ENCODE measurements around the gene HHAT.

The HHAT gene

GRCh38 chr1:210361665-210362064 is 33.0 kb downstream of the HHAT start:
- no peak for DNase-seq

- DNase-seq: no peak
These were observed 33.8 kb downstream of the HHAT start for GRCh38 chr1:210362526-210362925.

DNA sequence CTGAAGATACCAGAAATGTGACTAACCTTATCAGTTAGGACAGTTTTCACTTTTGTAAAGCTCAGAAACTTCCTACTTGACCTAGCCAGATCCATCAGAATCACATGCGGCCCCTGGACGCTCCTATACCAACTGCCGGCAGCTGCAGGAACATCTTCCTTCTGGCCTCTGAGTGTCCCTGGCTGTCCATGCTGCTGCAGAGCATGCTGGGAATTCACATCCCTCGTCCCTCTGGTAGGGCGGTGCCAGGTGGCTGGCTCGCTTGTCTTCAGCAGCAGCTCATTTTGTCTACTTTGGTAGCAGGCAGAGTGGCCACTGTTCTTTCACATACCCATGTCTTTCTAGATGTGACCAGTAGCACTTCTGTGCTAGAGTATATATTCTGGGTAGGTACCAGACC is 34.4 kb downstream of the HHAT start:
- no peak for DNase-seq

GRCh38 chr1:210364479-210364878 is 35.8 kb downstream of the HHAT start:
- DNase-seq: no peak

- no peak for DNase-seq
These were observed 38.1 kb downstream of the HHAT start for GRCh38 chr1:210366767-210367166.

- no peak for DNase-seq
These were observed 38.9 kb downstream of the HHAT start for GRCh38 chr1:210367566-210367965.

DNA sequence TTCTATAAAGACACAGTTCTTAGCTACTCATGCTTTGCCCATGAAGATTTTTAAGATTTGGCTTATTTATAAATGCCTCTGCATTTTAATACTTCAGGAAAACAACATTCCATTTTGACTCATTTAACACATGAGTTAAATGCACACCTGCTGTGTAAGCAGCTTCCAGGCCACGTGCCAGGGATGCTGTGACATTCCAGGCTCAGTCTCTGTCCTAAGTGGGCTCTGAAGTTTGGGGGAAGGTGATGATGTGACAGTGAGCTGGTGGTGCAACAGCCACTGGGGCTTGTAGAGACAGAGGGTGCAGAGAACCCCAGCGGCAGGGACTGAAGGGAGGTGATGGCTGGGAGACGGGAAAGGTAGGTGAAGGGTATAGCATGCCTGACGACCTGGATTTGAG is 40.7 kb downstream of the HHAT start:
- DNase-seq: no peak

DNA sequence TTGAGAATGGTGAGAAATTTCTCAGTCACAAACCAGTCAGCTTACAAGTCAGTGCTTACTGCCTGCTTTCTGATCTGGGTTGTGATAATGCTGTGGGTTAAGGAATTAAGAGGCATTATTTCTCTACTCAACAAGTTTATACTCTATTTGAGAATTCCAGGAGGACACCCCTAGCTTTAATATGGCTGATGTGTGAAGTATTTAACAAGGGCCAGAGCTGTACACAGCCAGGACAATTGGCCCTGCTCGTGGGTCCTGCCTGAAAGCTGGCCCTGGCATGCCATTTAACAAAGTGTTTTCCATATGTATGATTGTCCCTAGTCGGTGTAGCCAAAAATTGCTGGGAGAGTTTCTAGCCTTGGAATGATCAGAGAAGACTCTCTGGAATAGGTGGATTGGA is 43.2 kb downstream of the HHAT start:
- DNase-seq: no peak

DNA sequence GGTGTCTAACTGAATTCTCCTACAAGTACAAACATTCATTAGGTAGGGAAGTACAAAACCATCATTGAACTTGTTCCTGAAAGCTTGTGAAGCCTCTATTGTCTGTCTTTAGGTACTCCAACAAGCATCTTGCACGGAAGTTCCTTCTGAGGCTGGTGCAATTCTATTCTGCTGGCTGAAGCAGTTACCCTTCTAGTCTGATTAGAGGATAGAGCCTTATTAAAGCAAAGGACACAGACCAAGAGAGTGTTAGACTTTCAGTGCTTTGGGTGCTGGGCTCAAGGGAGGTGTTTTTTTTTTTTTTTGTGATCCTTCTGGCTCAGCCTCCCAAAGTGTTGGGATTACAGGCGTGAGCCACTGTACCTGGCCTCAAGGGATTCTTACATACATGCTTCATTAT is 43.8 kb downstream of the HHAT start:
- DNase-seq: no peak

- DNase-seq: no peak
These were observed 44.4 kb downstream of the HHAT start for GRCh38 chr1:210372931-210373627.

DNA sequence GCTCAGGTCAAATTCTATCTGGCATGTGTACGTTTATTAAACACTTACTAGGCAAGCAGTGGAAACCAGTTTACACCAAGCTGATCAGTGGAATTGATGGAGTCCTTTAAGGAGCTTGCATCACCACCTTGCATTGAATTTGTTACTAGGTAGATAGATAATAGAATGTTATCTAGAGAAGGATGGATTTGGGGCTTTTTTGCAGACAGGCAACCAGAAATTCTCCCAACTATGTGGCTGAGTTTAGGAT is 44.9 kb downstream of the HHAT start:
- DNase-seq: no peak

GRCh38 chr1:210373878-210374599 is 45.3 kb downstream of the HHAT start:
- DNase-seq: peak; percentile 14

DNA sequence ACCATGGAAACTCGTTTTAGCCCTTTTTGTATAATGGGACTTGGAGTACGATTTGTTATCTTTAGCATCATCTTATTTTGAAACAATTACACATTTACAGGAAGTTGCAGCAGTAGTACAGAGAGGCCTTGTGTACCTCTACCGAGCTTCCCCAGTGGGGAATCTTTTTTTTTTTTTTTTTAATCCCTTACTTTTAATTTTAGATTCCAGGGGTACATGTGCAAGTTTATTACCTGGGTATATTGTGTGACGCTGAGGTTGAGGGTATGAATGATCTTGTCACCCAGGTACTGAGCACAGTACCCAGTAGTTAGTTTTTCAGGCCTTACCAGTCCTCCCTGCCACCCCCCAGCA is 45.9 kb downstream of the HHAT start:
- DNase-seq: no peak

- DNase-seq: no peak
These were observed 48.2 kb downstream of the HHAT start for GRCh38 chr1:210376836-210377372.

DNA sequence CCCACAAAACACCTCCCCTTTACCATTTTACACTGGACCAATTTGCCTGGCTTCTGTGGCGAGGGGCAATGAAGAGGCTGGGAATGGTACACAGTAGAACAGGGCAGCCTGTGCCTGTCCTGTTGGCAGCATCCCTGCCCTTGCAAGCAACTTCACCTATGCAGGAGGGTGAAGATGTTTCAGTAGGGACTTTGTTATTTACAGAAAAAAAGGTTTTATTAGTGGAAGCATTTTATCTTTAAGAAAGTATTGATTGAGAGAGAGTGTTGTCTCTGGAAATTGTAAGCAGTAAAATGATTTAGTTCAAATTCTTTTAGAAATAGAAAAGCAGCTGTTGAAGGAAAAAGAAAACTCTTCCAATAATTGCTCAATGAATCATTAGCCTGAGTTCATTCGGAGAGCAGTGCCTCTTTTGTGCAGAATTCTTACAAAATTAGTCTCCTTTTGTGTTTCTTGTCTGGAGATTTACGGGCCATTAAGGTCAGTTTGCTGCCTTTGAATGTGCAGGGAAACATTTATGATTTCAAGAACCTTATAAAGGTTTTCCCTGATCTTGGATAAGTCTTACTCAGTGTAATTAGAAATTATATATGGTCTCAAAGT is 49.1 kb downstream of the HHAT start:
- DNase-seq: no peak

DNA sequence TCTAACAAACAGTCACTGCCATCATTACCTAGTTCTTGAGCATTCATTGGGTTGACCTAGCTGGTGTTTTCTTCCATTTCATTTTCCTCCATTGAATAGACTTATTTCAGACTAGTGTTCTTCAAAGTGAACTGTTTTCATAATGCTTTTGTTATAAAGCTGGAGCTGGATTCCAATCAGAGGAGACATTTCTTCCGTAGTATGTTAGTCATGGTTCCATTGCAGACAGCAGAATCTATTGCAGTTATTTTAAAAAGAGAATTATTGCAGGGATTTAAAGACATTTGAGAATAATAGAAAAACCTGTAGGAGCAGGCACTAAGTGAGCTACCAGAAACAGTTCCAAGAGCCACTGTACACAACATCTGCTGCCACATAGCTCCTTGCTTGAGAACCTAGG is 50.0 kb downstream of the HHAT start:
- no peak for DNase-seq

GRCh38 chr1:210381934-210382333 is 53.2 kb downstream of the HHAT start:
- DNase-seq: no peak

DNA sequence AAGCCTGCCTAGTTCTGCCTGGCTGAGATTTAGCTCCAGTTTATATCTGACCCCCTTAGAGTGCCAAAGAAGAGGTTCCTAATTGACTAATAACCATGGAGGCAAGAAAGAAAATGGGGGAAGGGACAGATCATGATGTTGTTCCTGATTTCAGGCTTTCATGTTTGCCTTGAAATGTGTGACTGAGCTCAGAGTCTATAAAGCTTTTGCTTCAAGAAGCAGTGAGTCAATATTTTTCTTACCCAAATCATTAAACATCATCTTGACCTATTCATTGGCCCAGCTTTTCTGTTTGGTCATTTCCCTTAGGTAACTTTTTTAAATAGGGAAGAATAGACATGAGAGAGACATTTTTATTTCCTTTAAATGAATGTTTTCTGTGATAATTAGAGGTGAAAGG is 55.9 kb downstream of the HHAT start:
- no peak for DNase-seq

- DNase-seq: no peak
These were observed 56.5 kb downstream of the HHAT start for GRCh38 chr1:210385228-210385627.

DNA sequence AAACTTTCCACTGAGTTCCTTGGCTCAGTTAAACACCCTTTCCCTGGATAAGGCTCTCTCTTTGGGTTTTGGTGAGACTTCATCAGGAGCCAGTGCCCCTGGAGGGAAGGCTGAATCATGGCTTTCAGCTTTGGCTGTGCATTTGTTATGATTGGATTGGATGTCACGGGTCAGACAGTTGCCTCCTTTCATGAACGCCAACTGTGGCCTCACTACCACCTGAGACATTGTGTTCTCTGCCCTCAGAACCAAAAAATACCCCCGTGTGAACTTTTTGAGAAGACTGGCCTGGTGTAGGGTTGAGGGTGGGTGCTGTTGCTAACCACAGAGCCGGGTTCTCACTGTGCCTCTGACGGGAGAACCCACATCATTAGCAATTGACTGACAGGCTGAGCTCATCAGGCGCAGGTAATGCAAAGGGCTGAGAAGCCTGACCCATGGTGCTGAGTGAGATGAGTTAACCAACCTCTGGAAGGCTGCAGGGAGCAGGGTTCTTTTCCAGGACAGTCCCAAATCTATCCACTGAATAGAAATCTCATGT is 65.6 kb downstream of the HHAT start:
- DNase-seq: no peak

DNA sequence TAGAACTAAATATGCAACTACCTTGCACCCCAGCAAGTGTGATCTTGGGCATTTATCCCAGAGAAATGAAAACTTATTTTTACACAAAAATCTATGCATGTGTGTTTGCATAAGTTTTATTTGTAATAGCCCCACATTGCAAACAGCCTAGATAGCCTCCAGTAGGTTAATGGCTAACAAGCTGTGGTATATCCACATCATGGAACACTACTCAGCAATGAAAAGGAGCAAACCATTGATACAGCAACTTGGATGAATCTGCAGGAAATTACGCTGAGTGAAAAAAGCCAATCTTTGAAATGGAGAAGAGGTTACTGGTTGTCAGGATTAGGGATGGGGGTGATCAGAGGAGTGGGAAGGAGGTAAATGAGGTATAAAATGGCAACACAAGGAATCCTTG is 67.8 kb downstream of the HHAT start:
- DNase-seq: no peak

DNA sequence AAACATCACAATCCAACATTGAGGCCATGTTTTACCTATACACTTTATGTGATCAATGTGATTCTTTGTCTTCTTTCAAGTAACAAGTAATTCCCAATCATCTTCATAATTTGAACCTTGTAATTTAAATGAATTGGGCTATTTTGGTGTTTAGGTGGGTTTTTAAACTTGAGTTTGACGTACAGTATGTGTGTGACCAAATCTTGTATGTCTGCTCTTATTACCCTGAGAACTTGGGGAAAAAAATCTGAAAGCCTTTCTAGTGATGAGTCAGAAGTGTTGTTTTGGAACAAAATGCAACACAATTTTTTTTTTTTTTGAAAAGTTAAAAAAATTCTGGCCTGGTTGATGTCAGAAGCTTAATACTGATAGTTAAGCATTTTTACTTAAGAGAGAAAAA is 68.5 kb downstream of the HHAT start:
- no peak for DNase-seq

DNA sequence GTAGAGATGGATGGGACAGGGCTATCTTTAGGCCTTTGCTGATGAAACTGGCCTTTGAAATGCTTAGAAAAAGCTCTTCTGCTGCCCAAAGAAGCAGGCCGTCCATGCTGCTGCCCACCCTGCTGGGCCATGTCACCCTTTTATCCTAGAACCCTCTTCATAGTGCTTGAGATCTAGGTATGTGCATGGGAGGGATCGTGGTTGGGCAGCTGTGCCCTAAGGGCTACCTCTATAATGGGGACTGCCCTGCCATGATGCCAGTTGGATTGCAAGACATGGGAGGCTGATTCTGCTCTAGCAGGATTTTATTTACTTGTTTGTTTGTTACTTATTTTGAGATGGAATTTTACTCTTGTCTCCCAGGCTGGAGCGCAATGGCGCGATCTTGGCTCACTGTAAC is 69.0 kb downstream of the HHAT start:
- no peak for DNase-seq

DNA sequence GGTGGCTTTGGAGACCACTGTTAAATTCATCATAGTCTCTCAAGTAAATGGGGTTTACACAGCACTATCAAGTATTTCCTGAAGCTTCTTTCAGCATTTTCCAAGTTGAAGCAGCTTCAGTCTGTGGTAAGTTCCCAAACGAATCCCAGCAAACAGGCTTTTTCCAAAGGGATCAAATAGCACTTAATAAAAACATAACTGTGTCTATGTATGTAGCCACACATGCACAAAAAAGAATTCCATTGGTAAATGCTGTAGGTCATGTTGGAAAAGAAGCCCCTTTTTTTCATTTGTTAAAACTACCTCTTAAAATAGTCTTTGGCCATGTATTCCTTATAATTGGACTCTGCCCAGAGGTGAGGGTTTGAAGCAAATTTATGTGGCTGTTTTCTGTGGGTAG is 69.8 kb downstream of the HHAT start:
- DNase-seq: no peak
